Measurements from ENCODE around the gene SYT2. TPM values are rescaled to one million over a fixed set of nuclear protein-coding genes. Genes with fewer than 3 reads are reported as not detected.

The SYT2 gene
- total RNA-seq, 6 donors from 2014 or later = 0.14 TPM; not detected in 5

DNA sequence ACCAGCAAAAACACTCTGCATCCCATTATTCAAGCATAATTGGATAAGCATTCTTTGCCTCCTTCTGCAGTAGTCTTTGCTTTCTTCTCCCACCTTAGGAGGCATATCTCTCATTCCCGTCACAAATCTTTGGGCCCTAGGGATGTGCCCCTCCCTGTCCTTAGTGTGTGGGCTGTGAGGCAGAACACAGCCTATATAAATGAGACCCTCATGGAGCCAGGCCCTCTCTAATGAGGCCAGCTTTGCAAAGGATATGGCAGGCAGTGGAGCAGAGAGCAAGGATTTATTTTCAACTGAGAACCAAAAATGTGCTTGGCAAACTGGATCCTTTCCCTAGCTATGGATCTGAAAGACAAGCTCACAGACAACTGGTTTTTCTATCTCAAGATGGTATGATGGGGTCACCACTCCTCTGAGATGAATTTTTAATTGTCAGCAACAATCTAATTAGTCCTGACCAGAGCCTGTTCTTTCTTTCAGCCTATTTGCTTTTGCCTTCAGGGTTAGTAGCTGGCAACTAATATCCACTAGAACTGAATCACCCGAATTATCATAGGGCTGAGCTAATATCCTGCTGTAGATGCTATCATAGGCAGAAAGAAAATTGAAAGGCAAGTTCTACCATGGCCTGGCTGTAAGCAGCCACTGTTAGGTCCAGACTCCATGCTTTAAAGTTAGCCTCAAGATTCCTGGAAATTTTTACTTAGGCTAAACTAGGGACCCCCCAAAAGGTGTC lies 134.2 kb downstream of the SYT2 start:
- H3K27ac ChIP-seq = peak overlapping the region in 3 of 4 donors; percentile 3 to 42 (median 24)
- peaks cover 17 to 36% (median 28%) of the 10 kb centered on the region in 4 donors for H3K4me1 ChIP-seq
- TF ChIP-seq, protein P1, sequence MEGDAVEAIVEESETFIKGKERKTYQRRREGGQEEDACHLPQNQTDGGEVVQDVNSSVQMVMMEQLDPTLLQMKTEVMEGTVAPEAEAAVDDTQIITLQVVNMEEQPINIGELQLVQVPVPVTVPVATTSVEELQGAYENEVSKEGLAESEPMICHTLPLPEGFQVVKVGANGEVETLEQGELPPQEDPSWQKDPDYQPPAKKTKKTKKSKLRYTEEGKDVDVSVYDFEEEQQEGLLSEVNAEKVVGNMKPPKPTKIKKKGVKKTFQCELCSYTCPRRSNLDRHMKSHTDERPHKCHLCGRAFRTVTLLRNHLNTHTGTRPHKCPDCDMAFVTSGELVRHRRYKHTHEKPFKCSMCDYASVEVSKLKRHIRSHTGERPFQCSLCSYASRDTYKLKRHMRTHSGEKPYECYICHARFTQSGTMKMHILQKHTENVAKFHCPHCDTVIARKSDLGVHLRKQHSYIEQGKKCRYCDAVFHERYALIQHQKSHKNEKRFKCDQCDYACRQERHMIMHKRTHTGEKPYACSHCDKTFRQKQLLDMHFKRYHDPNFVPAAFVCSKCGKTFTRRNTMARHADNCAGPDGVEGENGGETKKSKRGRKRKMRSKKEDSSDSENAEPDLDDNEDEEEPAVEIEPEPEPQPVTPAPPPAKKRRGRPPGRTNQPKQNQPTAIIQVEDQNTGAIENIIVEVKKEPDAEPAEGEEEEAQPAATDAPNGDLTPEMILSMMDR (IDR thresholded peaks at IDR 0.05) = no peak
- TF ChIP-seq POLR2A (IDR thresholded peaks at IDR 0.05) = no peak
- no peak for TF ChIP-seq POLR2AphosphoS5 (IDR thresholded peaks at IDR 0.05)
- no peak for TF ChIP-seq EP300 (IDR thresholded peaks at IDR 0.05)
- 65 to 74% methylated on average over 2 of the region's 2 CpGs for WGBS, 2 donors
- ATAC-seq (ENCODE audit: low FRiP score in 2 of 2) (peak in 1 of 2 donors; percentile 34), DNase-seq (no peak)
- H3K4me3 ChIP-seq = no peak overlapping the region
- no peaks in the 10 kb centered on the region for H3K27me3 ChIP-seq
- H3K36me3 ChIP-seq = peaks cover under 1 to 31% (median 13%) of the 10 kb centered on the region in 4 donors
- no peaks in the 10 kb centered on the region for H3K9me3 ChIP-seq

DNA sequence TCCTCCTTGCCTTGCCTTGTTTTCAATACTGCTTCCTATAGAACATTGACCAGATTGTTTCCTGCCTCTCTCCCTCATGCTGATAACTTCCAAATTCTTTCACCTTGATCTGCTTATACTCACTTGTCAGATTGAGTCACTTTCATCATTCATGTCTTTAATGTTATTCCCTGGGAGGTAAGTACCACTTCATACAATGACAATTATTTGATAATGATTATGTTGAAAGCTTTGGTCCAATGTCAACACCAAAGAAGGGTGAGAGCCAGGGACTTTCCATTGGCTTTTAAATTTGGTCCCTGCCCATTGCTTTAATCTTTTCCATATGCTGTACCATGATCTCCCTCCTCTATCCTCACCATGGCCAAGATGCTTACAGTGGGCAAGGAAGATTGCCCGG lies 137.4 kb downstream of the SYT2 start:
- Histone ChIP-seq H3K4me3 (no peak overlapping the region), H3K27ac (no peak overlapping the region), H3K9me3 (no peaks in the 10 kb centered on the region), H3K4me1 (peaks cover 14 to 23% (median 18%) of the 10 kb centered on the region in 4 donors), H3K36me3 (peaks cover 0 to 33% (median 8%) of the 10 kb centered on the region in 4 donors), H3K27me3 (no peaks in the 10 kb centered on the region)
- 81 to 89% methylated on average over 1 of the region's 1 CpG for WGBS, 2 donors
- DNase-seq = no peak
- TF ChIP-seq POLR2A (IDR thresholded peaks at IDR 0.05) = no peak
- TF ChIP-seq, protein P1 (IDR thresholded peaks at IDR 0.05) = no peak
- no peak for TF ChIP-seq EP300 (IDR thresholded peaks at IDR 0.05)
- TF ChIP-seq POLR2AphosphoS5 (IDR thresholded peaks at IDR 0.05) = no peak
- ATAC-seq (ENCODE audit: low FRiP score in 2 of 2) = no peak

DNA sequence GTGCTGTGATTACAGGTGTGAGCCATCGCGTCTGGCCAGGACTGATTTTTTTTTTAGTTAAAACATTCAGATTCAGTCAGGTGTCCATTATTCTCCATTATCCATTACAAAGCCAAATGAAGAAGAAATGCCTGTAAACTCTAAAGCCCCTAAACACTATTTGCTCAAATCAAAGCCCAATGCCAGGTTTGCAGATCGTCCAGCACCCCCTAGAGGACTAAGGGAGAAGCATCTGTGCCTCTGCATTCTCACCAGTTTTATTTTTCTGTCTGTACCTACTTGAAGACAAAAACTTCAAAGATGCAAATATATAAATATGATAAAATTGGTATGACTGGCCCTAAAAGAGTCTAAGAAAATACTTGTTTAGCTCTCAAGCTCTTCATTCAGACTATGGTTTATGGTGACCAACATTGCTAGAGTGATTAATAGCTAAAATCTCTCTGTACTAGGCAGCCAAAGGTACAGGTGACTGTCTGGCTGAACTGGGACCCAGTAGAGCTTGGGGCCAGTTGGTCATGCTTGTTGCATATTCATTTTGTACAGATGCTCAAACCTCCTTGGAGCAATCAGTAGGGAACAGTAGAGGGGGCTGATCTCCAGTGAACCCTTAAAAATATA lies 138.4 kb downstream of the SYT2 start:
- TF ChIP-seq, protein P1 (IDR thresholded peaks at IDR 0.05) = peak; percentile 20 to 69 (median 60)
- TF ChIP-seq POLR2AphosphoS5 (IDR thresholded peaks at IDR 0.05) = no peak
- no peaks in the 10 kb centered on the region for H3K27me3 ChIP-seq
- 67% methylated on average over 3 of the region's 3 CpGs for WGBS, 2 donors
- H3K27ac ChIP-seq = no peak overlapping the region
- H3K4me3 ChIP-seq = no peak overlapping the region
- peaks cover 4 to 16% (median 8%) of the 10 kb centered on the region in 4 donors for H3K4me1 ChIP-seq
- DNase-seq (no peak), ATAC-seq (ENCODE audit: low FRiP score in 2 of 2) (peak in 1 of 2 donors; percentile 64)
- H3K36me3 ChIP-seq = peaks cover 0 to 33% (median 8%) of the 10 kb centered on the region in 4 donors
- no peaks in the 10 kb centered on the region for H3K9me3 ChIP-seq

DNA sequence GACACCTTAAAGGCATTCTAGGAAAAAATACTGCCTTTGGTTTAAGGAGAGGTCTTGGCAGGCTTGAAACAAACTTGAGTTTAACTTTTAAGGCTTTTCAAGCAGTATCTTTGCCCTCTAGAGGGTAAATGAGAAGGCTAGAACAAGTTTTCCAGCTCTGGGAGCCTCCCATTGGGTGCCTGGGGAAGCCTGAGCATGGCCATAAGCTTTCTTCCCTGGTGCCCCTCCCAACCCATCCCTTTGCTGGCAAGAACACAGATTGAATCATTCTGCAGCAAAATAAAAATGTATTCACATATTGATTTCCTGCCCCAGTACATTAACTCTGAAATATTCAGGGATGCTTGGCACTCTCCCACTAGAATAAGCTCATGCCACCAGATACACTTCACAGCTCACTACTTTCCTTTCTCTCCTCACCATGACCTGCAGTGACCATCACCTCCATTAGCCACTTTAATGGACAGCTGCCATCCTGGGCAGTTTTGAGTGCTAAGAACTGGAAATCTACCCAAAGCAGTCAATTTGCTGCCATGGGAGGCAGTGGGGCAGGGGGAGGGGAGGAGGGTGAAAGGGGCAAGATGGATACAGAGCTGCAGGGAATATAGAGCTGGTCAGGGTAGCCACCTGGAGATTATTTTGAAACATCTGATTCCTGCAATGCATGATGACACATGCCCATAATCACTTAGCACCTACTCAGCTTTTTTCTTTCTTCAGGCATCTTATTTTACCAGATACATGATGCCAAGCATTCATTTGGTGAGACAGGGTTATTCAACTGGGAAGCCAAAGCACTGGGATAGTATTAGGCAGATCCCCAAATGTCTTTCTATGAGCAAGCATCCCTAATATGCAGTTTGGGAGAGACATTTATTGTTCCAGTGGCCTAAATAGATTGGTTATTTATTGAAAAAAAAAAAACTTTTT lies 140.6 kb downstream of the SYT2 start:
- Histone ChIP-seq H3K4me3 (no peak overlapping the region), H3K4me1 (peaks cover 0 to 5% (median 0%) of the 10 kb centered on the region in 4 donors), H3K27me3 (no peaks in the 10 kb centered on the region), H3K9me3 (no peaks in the 10 kb centered on the region), H3K27ac (peak overlapping the region in 1 of 4 donors; percentile 3), H3K36me3 (peaks cover 0 to 24% (median 8%) of the 10 kb centered on the region in 4 donors)
- TF ChIP-seq EP300 (IDR thresholded peaks at IDR 0.05) (no peak), POLR2A (IDR thresholded peaks at IDR 0.05) (no peak), POLR2AphosphoS5 (IDR thresholded peaks at IDR 0.05) (no peak)
- TF ChIP-seq, protein P1 (IDR thresholded peaks at IDR 0.05) = no peak
- DNase-seq (no peak), ATAC-seq (ENCODE audit: low FRiP score in 2 of 2) (no peak)
